Spleen (tissue), 7 donors: ENCODE measurements around the gene SLC24A3.

Source experiments
- POLR2AphosphoS5 ChIP-seq, 3 donors: sonication (generic); formaldehyde crosslinking; IDR thresholded peaks; one replicate each; pipeline ENCODE4 v1.5.1; 2017; ENCODE audit warnings: antibody characterized with exemption in 3 of 3
- TF ChIP-seq, protein P1 (sequence below), 11 experiments: fragments of 200-600 bp in 7 of 11; fragments of 450-650 bp in 4 of 11; sonication (generic) in 4 of 11; IDR thresholded peaks in 8 of 11; conservative IDR thresholded peaks in 3 of 11; 1 replicate in 7 of 11; 2 replicates in 4 of 11; pipeline versions ENCODE4 v1.4.0 to v1.8.0; 2016 to 2021; ENCODE audit warnings: antibody characterized with exemption in 11 of 11, inconsistent platforms in 4 of 11, mild to moderate bottlenecking in 1 of 11
- donor health status: DM: no; HTN: no; CAD: no; lungs with moderate emphysema.
- donor health status: DM: no; HTN: no; CAD: no.
- donor health status: DM: no; HTN: no; CAD: no.

- TF ChIP-seq, protein P1, sequence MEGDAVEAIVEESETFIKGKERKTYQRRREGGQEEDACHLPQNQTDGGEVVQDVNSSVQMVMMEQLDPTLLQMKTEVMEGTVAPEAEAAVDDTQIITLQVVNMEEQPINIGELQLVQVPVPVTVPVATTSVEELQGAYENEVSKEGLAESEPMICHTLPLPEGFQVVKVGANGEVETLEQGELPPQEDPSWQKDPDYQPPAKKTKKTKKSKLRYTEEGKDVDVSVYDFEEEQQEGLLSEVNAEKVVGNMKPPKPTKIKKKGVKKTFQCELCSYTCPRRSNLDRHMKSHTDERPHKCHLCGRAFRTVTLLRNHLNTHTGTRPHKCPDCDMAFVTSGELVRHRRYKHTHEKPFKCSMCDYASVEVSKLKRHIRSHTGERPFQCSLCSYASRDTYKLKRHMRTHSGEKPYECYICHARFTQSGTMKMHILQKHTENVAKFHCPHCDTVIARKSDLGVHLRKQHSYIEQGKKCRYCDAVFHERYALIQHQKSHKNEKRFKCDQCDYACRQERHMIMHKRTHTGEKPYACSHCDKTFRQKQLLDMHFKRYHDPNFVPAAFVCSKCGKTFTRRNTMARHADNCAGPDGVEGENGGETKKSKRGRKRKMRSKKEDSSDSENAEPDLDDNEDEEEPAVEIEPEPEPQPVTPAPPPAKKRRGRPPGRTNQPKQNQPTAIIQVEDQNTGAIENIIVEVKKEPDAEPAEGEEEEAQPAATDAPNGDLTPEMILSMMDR (IDR thresholded peaks at IDR 0.05 in 8 of 11, conservative IDR thresholded peaks at IDR 0.05 in 3 of 11), result no peak
- TF ChIP-seq POLR2AphosphoS5 (IDR thresholded peaks at IDR 0.05), result no peak
Observed at GRCh38 chr20:19588732-19589131, 376.3 kb downstream of the SLC24A3 start.
